ENCODE measurements around the gene SHISA7.

GRCh38 chr19:55433292-55433691 lies 9.8 kb downstream of the SHISA7 start:
- TF ChIP-seq CTCF (IDR thresholded peaks at IDR 0.05; ENCODE audit: low read depth, low read length) (no peak), POLR2A (IDR thresholded peaks at IDR 0.05; ENCODE audit: extremely low read depth, insufficient read length) (no peak), MAX (IDR thresholded peaks at IDR 0.05; ENCODE audit: low read depth, low read length) (no peak)
